ENCODE data around the gene VGLL3.
"Not testable (repeated sequence)": the region's sequence is repeated elsewhere in the genome, so short reads cannot be mapped to it uniquely, and the experiment has no call there.

Gene VGLL3, protein sequence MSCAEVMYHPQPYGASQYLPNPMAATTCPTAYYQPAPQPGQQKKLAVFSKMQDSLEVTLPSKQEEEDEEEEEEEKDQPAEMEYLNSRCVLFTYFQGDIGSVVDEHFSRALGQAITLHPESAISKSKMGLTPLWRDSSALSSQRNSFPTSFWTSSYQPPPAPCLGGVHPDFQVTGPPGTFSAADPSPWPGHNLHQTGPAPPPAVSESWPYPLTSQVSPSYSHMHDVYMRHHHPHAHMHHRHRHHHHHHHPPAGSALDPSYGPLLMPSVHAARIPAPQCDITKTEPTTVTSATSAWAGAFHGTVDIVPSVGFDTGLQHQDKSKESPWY

DNA sequence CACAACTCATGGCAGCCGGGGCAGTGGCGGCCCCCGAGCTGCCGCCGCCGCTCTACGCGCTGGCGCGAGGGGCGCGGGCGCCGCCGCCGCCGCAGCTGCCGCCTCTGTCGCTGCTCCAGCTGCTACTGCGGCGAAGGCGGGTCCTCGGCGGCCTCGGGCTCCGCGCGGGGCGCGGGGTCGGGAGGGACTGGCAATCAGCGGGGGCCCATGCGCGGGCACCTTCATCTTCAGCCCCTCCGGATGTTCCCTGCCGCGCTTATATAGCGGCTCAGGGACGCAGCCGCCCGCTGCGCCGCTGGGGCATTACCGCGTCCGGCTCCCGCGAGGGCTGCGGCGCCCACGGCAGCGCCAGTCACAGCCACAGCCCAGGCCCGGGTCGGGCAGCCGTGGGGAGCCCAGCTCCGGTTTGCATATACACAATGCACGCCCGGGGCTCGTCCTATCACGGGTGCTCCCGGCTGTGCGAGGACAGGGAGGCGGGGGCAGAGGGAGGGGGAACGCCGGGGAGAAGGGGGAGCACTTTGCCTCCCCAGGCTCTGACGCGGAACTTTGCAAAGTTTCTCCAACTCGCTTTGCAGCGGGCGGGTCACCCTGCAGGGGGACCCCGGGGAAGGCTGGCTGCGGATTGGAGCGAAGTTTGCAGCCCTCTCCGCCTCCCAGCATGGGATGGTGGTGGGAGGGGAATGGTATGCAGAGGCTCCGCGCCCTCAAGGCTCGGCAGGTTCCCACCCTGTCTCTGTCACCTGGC lies at the start of gene VGLL3:
VGLL3 (minus strand) TSS at position 416 of the 748 bp plus-strand sequence; CDS start at position 10, 406 bp downstream.
- DNase-seq, result peak; percentile 26 to 33

- DNase-seq, result no peak
Observed at GRCh38 chr3:87037652-87038051, 46.7 kb upstream of the VGLL3 start.

DNA sequence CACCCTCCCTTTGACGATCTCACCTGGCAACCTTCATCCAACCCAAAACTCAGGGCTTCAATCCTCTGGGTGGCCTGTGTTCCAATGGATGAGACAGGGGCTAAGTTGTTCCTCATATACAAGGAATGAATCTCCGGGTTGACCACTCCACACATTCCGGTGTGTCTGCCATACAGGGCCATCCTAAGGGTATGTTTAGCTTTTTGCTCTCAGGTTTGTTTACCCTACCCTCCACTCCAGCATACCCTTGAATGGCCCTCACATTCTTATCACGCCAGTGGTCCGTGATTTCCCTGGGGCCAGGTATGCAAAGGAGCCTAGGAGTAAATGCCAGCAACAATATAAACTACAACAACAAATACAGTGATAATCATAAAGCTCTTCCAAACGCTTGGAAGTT lies 45.7 kb upstream of the VGLL3 start:
- DNase-seq, result no peak

- DNase-seq, result no peak
Observed at GRCh38 chr3:87035339-87035738, 44.4 kb upstream of the VGLL3 start.

DNA sequence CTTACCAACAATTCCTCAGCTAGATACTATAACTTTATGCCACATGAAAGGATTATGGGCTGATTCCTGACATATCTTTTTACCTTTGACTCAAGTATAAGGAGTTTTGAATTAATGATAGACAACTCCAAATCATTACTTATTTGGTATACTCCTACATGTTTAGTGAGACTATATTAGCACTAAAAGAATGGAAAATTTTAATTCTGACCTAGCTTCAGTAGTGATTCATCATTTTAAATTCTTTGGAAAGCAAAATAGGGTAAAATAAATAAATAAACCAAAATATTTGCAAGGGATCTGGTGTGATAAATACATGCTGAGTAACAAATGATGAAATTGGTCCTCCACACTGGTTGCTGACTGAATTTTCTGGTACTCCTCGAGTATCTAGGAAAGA lies 42.3 kb upstream of the VGLL3 start:
- no peak for DNase-seq

DNA sequence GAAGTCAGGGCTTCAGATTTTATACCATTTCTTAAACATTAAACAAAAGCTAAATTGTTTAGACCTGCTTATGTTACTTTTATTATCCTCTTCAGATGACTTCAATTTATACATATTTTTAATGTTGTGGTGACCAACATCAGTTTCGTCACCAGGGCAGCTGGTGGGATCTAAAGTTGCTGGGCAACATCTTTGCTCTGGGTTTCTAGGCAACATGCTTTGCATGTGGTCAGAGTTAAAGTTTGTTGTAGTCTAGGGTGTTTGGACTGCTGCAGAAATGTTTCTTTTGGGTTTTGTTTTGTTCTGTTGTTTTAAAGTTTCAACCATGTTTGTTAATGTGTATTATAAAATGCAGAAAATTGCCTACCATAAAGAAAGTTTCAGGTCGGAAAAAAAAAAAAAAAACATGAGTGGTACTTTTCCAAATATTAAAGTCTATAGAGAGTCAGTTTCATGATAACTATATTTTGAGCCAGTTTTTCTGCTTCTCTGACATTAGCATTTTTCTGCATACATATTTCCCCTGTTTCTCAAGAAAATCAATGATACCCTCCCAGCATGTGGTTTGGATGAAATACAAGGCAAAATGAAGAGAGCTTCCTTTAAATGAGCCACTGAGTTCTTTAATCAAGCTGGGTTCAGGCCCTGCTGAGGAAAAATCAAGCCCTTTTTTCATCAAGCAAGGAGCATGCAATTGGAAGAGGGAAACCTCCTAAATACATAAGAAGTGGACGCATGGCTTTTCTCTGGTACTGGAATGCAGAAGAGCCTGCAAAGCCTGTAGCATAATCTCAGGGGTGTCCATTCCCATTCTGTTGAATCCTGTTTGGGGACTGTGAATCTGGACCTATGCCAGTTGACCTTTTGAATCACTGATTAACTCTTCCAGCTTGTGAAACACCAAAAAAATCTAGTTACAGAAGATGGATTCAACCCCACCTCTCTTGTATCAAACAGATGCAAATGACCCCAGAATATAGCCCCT lies 35.0 kb upstream of the VGLL3 start:
- no peak for DNase-seq

DNA sequence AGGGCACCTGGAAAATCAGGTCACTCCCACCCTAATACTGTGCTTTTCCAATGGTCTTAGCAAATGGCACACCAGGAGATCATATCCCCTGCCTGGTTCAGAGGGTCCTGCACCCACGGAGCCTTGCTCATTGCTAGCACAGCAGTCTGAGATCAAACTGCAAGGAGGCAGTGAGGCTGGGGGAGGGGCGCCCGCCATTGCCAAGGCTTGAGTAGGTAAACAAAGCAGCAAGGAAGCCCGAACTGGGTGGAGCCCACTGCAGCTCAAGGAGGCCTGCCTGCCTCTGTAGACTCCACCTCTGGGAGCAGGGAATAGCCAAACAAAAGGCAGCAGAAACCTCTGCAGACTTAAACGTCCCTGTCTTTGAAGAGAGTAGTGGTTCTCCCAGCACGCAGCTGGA lies 26.4 kb upstream of the VGLL3 start:
- DNase-seq, result not testable (repeated sequence)

GRCh38 chr3:87009271-87009670 lies 18.3 kb upstream of the VGLL3 start:
- DNase-seq, result no peak

DNA sequence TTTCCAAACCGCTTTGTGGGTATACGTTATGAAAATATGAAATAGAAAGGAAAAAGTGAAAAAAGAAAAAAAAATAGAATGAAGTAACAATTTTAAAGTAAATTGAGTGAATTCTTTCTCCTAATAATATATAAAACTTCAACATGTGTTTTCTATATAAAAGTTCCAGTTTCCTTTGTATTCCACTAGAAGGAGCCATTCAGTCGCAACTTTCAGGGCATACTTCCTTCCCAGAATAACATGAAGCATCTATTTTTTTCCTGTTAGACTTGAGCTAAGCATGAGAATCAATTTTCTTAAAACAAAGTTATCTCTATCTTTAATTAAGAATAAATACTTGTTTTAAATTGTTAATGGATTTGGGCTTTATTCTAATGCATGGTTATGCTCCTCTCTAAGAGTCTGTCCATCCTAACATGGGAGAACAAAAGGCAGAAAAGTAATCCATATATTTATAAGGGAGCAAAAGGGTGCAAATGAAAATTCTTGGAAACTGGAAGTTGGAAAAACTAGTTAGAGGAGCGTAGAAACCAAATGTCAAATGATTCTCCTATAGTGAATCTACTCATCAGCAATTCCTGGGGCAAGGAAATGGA lies 16.0 kb upstream of the VGLL3 start:
- no peak for DNase-seq

DNA sequence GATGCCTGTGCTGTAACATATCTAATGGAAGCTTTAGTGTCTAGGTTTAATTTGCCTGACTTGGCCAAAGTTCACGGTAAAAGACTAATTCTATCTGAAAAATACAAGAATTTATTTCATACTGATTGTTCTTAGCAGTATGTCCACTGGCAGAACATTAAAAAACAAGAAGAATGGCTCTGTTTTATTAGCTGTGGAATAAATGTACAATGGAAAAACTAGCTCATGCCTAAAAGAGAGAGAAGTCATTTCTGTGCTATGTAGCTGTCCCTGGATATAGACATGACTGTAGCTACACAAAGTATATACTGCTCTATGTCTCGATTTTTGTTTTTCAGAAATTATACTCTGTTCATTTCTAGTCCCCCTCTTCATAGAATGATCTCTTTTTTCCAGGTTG lies 13.9 kb upstream of the VGLL3 start:
- no peak for DNase-seq

GRCh38 chr3:87002346-87002745 lies 11.4 kb upstream of the VGLL3 start:
- DNase-seq, result no peak

DNA sequence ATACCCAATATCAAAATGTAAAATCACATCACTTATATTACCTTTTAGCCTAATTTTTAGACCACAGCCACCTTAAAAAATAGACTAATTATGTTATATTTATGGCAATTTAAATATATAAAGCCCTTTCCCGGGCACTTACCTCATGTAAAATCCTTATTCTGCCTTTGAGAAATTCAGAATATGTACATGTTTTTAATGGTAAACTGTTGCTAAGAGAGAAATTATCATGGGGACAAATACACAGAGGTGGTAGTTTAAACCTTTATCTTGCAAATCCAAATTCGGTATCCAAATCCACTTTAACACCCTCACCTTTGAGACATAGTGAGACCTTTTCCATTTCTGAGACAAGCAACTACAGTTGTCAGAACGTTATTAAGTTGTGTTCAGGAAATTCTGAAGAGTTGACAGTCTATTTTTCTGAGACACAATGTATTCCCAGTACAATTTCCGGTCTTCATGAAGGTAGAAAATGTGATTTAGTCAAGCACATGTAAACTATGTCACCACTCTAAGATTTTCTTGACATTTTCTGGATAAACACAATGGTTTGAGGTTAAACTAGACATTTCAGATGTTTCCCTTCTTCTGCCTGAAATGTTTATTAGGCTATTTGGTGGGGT lies 10.6 kb upstream of the VGLL3 start:
- DNase-seq, result no peak

- DNase-seq, result no peak
Observed at GRCh38 chr3:87000940-87001339, 10.0 kb upstream of the VGLL3 start.

GRCh38 chr3:86998569-86998968 lies 7.6 kb upstream of the VGLL3 start:
- DNase-seq, result no peak

DNA sequence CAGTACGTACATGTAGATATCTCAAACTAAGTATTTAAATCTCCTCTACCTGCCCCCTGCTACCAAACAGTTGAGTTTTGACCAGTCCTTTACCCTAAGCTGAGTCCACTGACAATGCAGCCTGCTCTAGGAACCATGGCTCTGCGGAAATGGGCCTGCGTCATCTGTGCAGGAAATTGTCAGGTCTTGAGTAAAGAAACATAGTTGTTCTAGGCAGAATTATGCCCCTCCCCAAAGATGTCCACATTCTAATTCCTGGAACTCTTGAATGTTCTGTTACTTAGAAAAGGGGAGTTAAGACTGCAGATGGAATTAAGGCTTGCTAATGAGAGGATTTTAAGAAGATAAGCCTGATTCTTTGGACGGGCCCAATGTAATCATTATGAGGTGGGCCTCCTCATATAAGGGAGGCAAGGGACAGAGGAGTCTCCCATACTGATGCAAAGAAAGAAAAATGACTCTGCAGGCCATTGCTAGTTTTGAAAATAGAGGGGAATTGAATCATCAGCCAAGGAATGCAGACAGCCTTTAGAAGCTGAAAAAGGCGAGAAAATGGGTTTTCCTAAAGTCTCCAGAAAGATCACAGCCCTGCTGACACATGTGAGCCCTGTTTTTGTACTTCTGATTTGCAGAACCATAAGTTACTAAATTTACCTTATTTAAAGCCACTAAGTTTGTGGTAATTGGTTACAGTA lies 5.5 kb upstream of the VGLL3 start:
- no peak for DNase-seq

- no peak for DNase-seq
Observed at GRCh38 chr3:86995537-86995936, 4.6 kb upstream of the VGLL3 start.

- DNase-seq, result no peak
Observed at GRCh38 chr3:86993704-86994103, 2.8 kb upstream of the VGLL3 start.

- no peak for DNase-seq
Observed at GRCh38 chr3:86991840-86992435, 989 bp upstream of the VGLL3 start.

DNA sequence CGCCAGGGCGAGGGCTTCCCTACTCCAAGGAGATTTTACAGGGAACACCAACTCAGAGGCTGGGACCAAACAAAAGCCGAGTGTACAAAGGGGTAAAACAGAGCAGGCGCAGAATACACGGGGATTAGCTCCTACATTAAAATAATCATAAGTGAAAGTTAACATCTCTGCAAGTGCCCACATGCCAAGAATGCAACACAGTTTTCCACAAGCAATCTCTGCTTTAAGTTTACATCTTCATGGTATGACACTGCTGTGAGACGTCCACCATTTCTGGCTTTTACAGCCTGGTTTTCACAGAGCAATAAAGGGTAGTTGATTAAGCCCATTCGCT lies 500 bp upstream of the VGLL3 start:
- DNase-seq, result no peak

DNA sequence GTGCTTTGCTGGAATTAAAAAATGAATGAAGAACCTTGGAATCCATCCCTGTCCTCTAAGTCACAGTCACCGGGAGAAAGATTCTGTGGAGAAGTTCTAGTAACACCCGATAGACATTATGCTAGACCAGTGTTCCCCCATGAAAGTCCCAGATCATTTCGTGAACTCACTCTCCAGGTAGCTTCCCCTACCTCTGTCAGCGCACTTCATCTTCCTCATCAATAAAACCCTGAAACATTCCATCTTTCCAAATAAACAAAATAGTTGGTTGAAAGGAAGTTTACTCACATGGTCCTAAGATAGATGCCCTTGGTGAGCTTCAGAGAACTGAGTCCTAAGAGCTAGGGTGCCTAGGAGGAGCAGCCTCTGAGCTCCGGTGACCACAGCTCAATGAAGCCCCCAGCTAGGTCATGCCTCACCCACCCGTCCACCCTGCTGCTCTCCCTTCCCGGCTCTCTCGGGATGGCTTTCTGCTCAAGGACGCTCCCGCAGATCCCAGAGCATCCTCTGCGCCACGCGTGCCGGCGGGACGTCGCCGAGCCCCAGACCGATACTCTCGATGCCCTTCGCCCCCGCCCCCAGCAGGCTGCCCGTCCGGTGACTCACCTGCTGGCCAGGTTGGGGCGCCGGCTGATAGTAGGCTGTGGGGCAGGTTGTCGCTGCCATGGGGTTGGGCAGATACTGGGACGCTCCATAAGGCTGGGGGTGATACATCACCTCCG lies 776 bp downstream of the VGLL3 start:
- DNase-seq, result no peak

GRCh38 chr3:86989611-86990010 lies 1.3 kb downstream of the VGLL3 start:
- no peak for DNase-seq
